T-cell (primary cell): ENCODE measurements around the gene MMRN2. TPM values are rescaled to one million over a fixed set of nuclear protein-coding genes. Genes with fewer than 3 reads are reported as not detected.
"Not testable (repeated sequence)": the region's sequence is repeated elsewhere in the genome, so short reads cannot be mapped to it uniquely, and the experiment has no call there.

Experiments
- ATAC-seq, 4 experiments: fragments of 200-7000 bp in 3 of 4; fragments of 150-1000 bp in 1 of 4; cut with Tn5 transposase; replicated peaks in 1 of 4; 1 replicate in 3 of 4; 2 replicates in 1 of 4; pipeline ENCODE4 v1.10.0; 2021; ENCODE audit warnings: moderate library complexity in 3 of 4, mild to moderate bottlenecking in 2 of 4, moderate number of reproducible peaks in 1 of 4
- CTCF ChIA-PET, 2 donors: fragments of 300-600 bp; sonication (Branson Sonifier 250); formaldehyde crosslinking; loops; one replicate each; lab custom pipeline; 2022; ENCODE audit warnings: antibody characterized with exemption in 2 of 2; lab: Charles Lee
- POLR2A ChIA-PET, 2 donors: fragments of 300-600 bp; sonication (Branson Sonifier 250); formaldehyde crosslinking; loops; one replicate each; lab custom pipeline; 2022; ENCODE audit warnings: antibody characterized with exemption in 2 of 2; lab: Charles Lee
- DNase-seq, 35 experiments: peaks; one replicate each; pipeline versions ENCODE4 v3.0.0 to v3.0.0-alpha.2; 2013 to 2023
- H3K27ac ChIP-seq: one replicate; pipeline ENCODE4 v1.5.1; 2013; ENCODE audit warnings: low read length
- H3K27me3 ChIP-seq, 2 experiments: replicated peaks in 1 of 2; 1 replicate in 1 of 2; 2 replicates in 1 of 2; pipeline versions ENCODE4 v1.6.1 to v1.7.0; 2013; ENCODE audit warnings: low read length in 1 of 2, mixed read lengths in 1 of 2; ENCODE audit not compliant: control insufficient read depth in 2 of 2, insufficient read depth in 2 of 2; ENCODE audit errors: extremely low read depth in 1 of 2
- H3K36me3 ChIP-seq, 2 donors: 1 replicate in 1 of 2; 2 replicates in 1 of 2; pipeline versions ENCODE4 v1.6.1 to v1.7.0; 2013; ENCODE audit warnings: low read length in 1 of 2; ENCODE audit not compliant: control insufficient read depth in 2 of 2, insufficient read depth in 1 of 2; ENCODE audit errors: extremely low read depth in 1 of 2
- H3K4me1 ChIP-seq, 2 experiments: 1 replicate in 1 of 2; 2 replicates in 1 of 2; pipeline versions ENCODE4 v1.6.1 to v1.7.0; 2013; ENCODE audit warnings: low read length in 2 of 2, mixed read lengths in 1 of 2; ENCODE audit not compliant: insufficient read depth in 2 of 2, control insufficient read depth in 1 of 2; ENCODE audit errors: extremely low read depth in 1 of 2
- H3K4me3 ChIP-seq, 2 donors: 1 replicate in 1 of 2; 2 replicates in 1 of 2; pipeline versions ENCODE4 v1.5.1 to v1.7.0; 2013; ENCODE audit warnings: mild to moderate bottlenecking in 2 of 2, low read length in 1 of 2, moderate library complexity in 1 of 2; ENCODE audit not compliant: control insufficient read depth in 1 of 2; ENCODE audit errors: extremely low read depth in 1 of 2
- H3K9me3 ChIP-seq: 2 replicates; pipeline ENCODE4 v1.7.0; 2013
- H3K27ac Mint-ChIP-seq, 2 donors: one replicate each; pipeline ENCODE4 v1.8.0; 2020 to 2021; ENCODE audit warnings: mild to moderate bottlenecking in 2 of 2, mixed read lengths in 2 of 2
- H3K27me3 Mint-ChIP-seq, 2 donors: one replicate each; pipeline ENCODE4 v1.8.0; 2021 to 2022; ENCODE audit warnings: mixed read lengths in 2 of 2
- H3K36me3 Mint-ChIP-seq: one replicate; pipeline ENCODE4 v1.8.0; 2021; ENCODE audit warnings: mixed read lengths
- H3K4me1 Mint-ChIP-seq, 3 donors: one replicate each; pipeline ENCODE4 v1.8.0; 2020 to 2022; ENCODE audit warnings: mixed read lengths in 3 of 3, mild to moderate bottlenecking in 1 of 3
- H3K4me3 Mint-ChIP-seq, 3 donors: one replicate each; pipeline ENCODE4 v1.8.0; 2020 to 2022; ENCODE audit warnings: mild to moderate bottlenecking in 3 of 3, mixed read lengths in 3 of 3, moderate library complexity in 3 of 3
- H3K9me3 Mint-ChIP-seq, 3 donors: one replicate each; pipeline ENCODE4 v1.8.0; 2020 to 2022; ENCODE audit warnings: mixed read lengths in 3 of 3
- WGBS: methylation state at CpG from one replicate; pipeline ENCODE4 v1.1.5; 2013; ENCODE audit warnings: missing lambda C conversion rate; ENCODE audit not compliant: insufficient coverage; 5-methylcytosine and 5-hydroxymethylcytosine counted together
- total RNA-seq, 35 experiments: library from RNA in 6 of 35; stranded (reverse) in 6 of 35; fragments of 120-200 nt in 1 of 35; gene quantifications; one replicate each; pipeline versions ENCODE4 v1.2.1 to v1.2.4 and lab custom pipeline; 2013 to 2026

The MMRN2 gene
- total RNA-seq, 5 donors from 2014 or later (not counting 1 experiment from before 2014, with no cell fraction given), result 0.09 to 0.96 (median 0.33) TPM; not detected in 1

GRCh38 chr10:86979296-86979818 is 21.9 kb upstream of the MMRN2 start:
- CTCF ChIA-PET, result interaction anchor here in 1 of 2 donors (0.6 kb wide), 1 partner anchor 612 kb away, joined by 3 read pairs; no protein-coding TSS in a partner anchor
- Mint-ChIP-seq H3K36me3 (no peaks in the 10 kb centered on the region), H3K9me3 (no peaks in the 10 kb centered on the region)

GRCh38 chr10:86978457-86978856 is 21.0 kb upstream of the MMRN2 start:
- H3K4me3 Mint-ChIP-seq, H3K27me3 Mint-ChIP-seq, H3K27ac Mint-ChIP-seq, H3K36me3 ChIP-seq, DNase-seq, H3K9me3 ChIP-seq, H3K27ac ChIP-seq, H3K4me1 Mint-ChIP-seq, H3K4me1 ChIP-seq, POLR2A ChIA-PET, H3K4me3 ChIP-seq, CTCF ChIA-PET, ATAC-seq, H3K9me3 Mint-ChIP-seq, H3K36me3 Mint-ChIP-seq, H3K27me3 ChIP-seq: not testable (repeated sequence)
- 100% methylated on average over 1 of the region's 3 CpGs for WGBS

More at GRCh38 chr10:86979296-86979818, 21.9 kb upstream of the MMRN2 start:
- H3K36me3 ChIP-seq, result no peaks in the 10 kb centered on the region
- 90% methylated on average over 4 of the region's 4 CpGs for WGBS
- no peak for ATAC-seq
- H3K4me1 ChIP-seq, result no peaks in the 10 kb centered on the region
- POLR2A ChIA-PET, result no interaction called here
- Mint-ChIP-seq H3K27ac (no peak overlapping the region), H3K4me3 (no peak overlapping the region), H3K27me3 (peaks cover 0 to 2% of the 10 kb centered on the region in 2 donors), H3K4me1 (no peaks in the 10 kb centered on the region)
- H3K27ac ChIP-seq, result no peak overlapping the region
- no peak for DNase-seq
- peaks cover 0 to 9% of the 10 kb centered on the region in 2 experiments for H3K27me3 ChIP-seq
- no peak overlapping the region for H3K4me3 ChIP-seq
- no peaks in the 10 kb centered on the region for H3K9me3 ChIP-seq

DNA sequence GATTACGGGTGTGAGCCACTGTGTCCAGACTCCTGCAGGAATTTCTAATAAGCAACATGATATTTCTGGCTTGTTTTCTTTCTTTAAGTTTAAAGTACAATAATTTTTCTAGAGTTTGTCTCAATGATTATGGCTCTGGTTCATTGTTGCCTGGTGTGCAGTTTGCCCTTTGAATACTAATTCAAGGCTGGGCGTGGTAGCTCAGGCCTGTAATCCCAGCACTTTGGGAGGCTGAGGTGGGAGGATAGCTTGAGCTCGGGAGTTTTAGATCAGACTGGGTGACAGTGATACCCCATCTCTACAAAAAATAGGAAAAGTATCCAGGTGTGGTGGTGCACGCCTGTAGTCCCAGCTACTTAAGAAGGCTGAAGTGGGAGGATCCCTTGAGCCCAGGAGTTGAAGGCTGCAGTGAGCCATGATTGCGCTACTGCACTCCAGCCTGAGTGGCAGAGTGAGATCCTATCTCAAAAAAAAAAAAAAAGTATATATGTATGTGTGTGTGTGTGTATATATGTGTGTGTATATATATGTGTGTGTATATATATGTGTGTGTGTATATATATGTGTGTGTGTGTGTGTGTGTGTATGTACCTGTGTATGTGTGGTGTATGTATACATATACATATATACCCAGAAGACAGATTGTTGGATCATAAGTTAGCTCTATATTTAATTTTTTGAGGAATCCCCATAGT is 19.1 kb upstream of the MMRN2 start:
- H3K36me3 Mint-ChIP-seq, result no peaks in the 10 kb centered on the region
- H3K9me3 Mint-ChIP-seq, result no peaks in the 10 kb centered on the region
- Histone ChIP-seq H3K27me3 (peaks cover 0 to 9% of the 10 kb centered on the region in 2 experiments), H3K36me3 (no peaks in the 10 kb centered on the region), H3K27ac (no peak overlapping the region), H3K9me3 (no peaks in the 10 kb centered on the region), H3K4me3 (no peak overlapping the region), H3K4me1 (peaks cover 0 to 7% of the 10 kb centered on the region in 2 experiments)
- no peak for ATAC-seq
- 100% methylated on average over 1 of the region's 5 CpGs for WGBS
- ChIA-PET CTCF (interaction anchor here in 1 of 2 donors (0.6 kb wide), 1 partner anchor 229 kb away, joined by 4 read pairs; no protein-coding TSS in a partner anchor), POLR2A (no interaction called here)
- no peak overlapping the region for H3K4me3 Mint-ChIP-seq
- H3K4me1 Mint-ChIP-seq, result peaks cover 9 to 15% (median 9%) of the 10 kb centered on the region in 3 donors
- H3K27me3 Mint-ChIP-seq, result peaks cover 0 to 2% of the 10 kb centered on the region in 2 donors
- H3K27ac Mint-ChIP-seq, result no peak overlapping the region
- DNase-seq, result no peak

DNA sequence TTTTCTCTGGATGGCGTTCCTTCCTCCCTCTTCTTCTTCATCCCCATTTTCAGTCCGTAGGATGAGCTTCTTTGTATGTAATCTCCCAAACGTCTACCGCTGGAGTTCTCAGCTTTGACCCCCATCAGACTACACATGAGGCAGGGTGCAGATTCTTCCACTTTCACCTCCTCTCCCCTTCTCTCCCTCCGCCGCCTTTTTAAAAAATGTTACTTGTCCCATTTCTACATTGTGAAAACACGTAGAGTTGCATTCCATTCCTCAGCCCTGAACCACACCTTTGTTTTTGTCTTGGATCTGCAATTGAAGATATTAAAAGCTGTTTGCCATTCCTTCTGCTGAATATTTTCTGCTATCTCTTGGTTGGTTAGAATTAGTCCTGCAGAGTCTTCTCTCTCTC is 17.1 kb upstream of the MMRN2 start:
- 100% methylated on average over 1 of the region's 7 CpGs for WGBS
- ATAC-seq (no peak), DNase-seq (no peak)
- Histone ChIP-seq H3K9me3 (no peaks in the 10 kb centered on the region), H3K4me3 (no peak overlapping the region), H3K4me1 (peaks cover 5 to 26% of the 10 kb centered on the region in 2 experiments), H3K36me3 (no peaks in the 10 kb centered on the region), H3K27me3 (peaks cover 0 to 16% of the 10 kb centered on the region in 2 experiments), H3K27ac (no peak overlapping the region)
- CTCF ChIA-PET, result no interaction called here
- peak overlapping the region in 1 of 2 donors; percentile 36 for H3K27ac Mint-ChIP-seq
- POLR2A ChIA-PET, result no interaction called here
- peaks cover 21 to 23% (median 22%) of the 10 kb centered on the region in 3 donors for H3K4me1 Mint-ChIP-seq
- no peaks in the 10 kb centered on the region for H3K27me3 Mint-ChIP-seq
- H3K9me3 Mint-ChIP-seq, result no peaks in the 10 kb centered on the region
- H3K36me3 Mint-ChIP-seq, result no peaks in the 10 kb centered on the region
- H3K4me3 Mint-ChIP-seq, result no peak overlapping the region

- Histone ChIP-seq H3K4me3 (no peak overlapping the region), H3K27me3 (peaks cover 4 to 24% of the 10 kb centered on the region in 2 experiments), H3K36me3 (no peaks in the 10 kb centered on the region), H3K4me1 (peaks cover 5 to 43% of the 10 kb centered on the region in 2 experiments), H3K27ac (no peak overlapping the region), H3K9me3 (no peaks in the 10 kb centered on the region)
- ATAC-seq, result no peak
- Mint-ChIP-seq H3K9me3 (no peaks in the 10 kb centered on the region), H3K36me3 (no peaks in the 10 kb centered on the region), H3K27me3 (no peaks in the 10 kb centered on the region), H3K4me1 (peaks cover 21 to 35% (median 33%) of the 10 kb centered on the region in 3 donors), H3K27ac (peak overlapping the region; percentile 74 to 76), H3K4me3 (peak overlapping the region in 2 of 3 donors; percentile 41 to 59)
- DNase-seq, result peak in 1 of 35 experiments; percentile 21
- ChIA-PET CTCF (no interaction called here), POLR2A (no interaction called here)
- WGBS, result 95% methylated on average over 10 of the region's 11 CpGs
These were observed 15.4 kb upstream of the MMRN2 start for GRCh38 chr10:86972613-86973380.
